HG02938 (cell line): ENCODE results near the gene PGLYRP2.

ENCODE experiments used
- ATAC-seq: cut with Tn5 transposase; IDR thresholded peaks from one replicate; pipeline ENCODE4 v1.9.1; 2021; ENCODE audit warnings: mild to moderate bottlenecking, moderate library complexity; ENCODE audit not compliant: unreplicated experiment

Gene PGLYRP2

DNA sequence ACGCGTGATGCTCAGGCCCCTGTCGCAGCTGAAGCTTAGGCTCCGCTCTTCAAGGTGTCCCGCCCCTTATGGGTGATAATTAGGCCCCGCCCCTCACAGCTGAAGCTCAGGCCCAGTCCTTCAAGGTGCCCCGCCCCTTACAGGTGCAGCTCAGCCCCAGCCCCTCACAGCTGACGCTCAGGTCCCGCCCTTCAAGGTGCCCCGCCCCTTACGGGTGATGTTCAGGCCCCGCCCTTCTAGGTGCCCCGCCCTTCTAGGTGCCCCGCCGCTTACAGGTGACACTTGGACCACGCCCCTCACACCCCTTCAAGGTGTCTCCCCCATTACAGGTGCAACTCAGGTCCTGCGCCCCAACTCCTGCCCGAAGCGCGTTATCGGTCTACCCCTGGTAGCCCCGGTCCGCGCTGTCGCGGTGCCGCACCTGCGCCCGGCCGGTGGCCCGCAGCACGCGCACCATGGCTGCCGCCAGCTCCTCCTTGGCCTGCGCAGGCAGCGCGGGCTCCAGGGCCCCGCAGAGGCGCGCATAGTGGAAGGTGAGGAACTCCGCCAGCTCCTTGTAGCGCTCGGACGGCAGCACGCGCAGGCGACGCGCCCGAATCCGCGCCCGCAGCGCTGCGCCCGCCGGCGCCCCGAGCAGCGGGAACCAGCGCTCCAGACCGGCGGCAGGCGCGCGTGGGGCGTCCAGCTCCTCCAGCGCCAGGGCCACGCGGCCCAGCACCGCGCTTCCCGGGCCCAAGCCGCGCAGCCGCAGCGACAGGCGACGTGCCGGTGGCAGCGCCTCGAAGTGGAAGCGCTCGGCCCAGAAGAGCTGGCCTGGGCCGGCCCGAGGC is 22.2 kb downstream of the PGLYRP2 start:
- ATAC-seq = no peak

DNA sequence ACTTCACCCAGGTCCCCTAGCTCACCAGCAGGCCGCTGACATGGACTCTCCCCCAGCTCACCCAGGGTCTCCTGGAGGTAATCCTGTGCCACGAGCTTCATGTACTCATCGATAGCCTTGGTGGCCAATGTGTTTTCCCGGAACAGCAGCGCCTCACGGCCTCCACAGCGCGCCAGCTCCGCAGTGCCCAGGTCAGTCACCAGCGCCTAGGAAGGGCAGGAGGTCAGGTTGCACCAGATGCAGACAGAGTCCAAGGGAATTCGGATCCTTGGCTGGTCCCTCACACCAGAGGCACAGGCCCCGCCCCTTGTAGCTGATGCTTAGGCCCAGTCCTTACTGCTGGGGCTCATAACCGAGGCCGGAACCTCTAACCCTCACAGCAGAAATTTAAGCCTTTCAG is 22.9 kb downstream of the PGLYRP2 start:
- no peak for ATAC-seq

DNA sequence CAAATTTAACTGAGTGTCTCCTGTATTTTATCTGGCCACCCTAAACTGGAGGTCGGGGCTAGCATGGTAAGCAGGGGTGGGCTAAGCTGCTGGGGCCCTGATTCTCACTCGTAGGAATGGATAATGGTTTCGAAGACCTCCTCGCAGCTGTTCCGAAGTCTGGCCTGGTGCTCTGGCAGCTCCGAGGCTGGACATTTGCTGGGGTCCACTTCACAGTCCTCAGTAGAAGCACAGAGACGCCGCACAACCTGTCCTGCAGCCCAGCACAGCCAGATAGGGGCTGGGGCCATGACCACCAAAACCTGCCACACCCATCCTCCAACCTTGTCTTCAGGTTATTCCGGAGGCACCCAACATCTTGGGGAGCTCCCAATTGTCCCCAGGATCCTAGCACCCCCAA is 23.3 kb downstream of the PGLYRP2 start:
- no peak for ATAC-seq

DNA sequence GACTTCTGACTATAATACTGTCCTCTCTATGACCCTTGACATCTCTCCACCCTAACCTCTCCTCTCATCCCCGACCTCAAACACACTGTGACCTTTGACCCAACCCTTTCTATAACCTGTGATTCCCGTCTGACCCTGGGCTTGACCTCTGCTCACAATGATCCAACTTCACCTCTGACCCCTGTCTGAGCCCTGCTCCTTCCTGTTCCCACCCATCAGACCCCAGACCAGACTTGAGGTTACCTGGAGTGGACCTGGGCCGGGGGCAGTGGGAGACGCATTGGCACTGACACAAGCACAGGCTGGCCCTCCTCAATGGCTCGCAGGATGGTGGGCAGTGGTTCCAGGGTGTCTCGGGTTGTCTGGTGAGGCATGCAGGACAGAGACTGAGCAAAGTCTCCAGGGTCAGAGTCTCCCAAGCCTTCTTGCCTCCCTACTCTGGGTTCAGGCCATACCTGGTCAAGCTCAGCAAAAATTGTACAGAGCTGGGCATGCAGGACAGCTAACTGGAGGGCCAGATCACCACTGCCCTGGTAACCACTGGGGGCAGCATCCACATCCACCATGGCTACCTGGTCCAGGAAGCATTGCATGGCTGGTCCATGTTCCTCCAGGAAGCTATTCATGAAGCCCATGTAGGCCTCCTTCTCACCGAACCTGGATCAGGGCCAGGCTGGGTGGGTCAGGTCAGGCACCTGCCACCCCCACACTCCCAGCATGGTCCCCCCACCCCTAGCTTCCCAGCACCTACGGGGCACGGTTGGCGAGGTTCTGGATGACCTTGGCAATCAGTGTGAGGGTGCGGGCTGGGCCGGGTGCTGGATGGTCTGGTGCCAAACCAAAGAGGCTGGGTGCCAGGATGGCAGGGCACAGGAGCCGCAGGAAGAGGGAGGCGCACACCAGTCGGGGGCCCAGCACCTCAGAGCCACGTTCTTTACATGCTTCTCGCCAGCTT is 25.1 kb downstream of the PGLYRP2 start:
- no peak for ATAC-seq

DNA sequence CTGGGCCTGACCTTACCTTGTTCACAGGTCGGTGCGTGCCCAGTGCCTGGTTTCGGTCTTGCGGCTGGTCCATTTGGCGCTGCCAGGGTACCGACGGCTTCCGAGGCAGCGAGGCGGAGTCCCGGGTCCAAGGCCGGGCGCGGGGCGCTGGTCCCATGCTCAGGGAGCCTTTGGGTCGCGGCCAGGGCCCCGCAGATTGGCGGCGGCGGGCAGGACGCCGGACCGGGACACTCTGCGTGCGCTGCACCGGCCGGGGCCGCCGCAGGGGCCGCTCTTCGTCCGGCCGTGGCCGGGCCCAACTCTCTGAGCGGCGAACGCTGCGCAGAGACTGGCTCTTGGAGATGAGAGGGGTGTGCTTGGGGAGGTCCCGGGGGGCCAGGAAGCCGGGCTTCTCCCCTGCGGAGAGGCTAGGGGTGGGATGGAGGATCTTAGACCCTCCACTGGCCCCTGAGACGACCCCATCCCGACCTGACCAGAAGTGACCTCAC is 26.2 kb downstream of the PGLYRP2 start:
- no peak for ATAC-seq

DNA sequence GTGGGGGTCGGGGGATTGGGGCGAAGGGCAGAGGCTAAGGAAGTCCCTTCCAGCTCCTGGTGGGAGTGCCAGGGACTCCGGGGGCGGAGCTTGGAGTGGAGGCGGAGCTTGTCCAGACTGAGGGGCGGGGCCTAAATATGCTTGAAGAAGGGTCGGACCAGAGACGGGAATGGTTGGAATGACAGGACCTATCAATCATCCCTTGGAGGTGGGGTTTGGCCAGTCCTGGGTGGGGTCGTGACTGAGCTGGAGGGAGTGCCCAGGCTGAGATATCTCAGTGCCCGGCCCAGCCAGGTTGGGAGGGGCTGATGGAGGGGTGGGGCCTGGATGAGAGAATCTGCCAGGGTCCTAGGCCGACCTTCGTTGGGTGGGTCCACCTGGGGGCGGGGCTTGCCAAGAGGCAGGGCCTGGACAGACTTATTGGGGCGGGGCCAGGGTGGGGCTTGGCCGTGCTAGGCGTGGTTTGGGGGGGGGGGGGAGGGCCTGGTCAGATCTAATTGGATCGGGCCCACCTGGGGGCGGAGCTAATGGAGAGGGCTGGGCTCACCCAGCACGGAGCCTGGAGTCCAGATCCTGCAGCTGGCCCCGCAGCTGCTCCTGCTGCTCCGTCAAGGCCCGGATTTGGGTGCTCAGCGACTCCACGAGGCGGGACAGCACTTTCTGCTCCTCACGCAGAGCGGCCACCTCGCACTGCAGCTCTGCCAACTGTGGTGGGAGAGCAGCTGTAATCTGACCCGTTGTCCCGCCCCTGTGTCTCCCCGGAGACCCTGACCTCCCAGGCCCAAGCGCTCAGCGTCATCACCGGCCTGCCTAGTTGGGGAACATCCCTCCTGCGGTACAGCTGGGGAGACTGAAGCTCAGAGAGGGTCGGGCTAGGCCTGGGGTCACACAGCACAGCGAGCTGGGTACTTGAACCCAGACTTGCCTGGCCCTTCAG is 26.9 kb downstream of the PGLYRP2 start:
- no peak for ATAC-seq

DNA sequence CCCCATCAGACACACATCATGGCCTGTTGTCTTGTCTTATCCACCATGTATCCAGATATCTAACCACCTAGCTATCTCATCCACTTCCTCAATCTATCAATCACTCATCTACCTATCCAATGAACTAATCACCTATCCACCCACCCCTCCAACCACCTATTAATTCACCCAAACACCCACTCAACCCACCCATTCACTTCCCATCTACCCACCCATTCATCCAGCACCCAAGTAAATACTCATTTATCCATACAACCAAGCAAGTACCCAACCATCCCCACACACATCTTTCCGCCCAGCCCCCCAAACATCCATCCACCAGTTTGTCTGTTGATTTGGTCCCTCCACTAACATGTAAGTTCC is 28.8 kb downstream of the PGLYRP2 start:
- ATAC-seq = no peak

DNA sequence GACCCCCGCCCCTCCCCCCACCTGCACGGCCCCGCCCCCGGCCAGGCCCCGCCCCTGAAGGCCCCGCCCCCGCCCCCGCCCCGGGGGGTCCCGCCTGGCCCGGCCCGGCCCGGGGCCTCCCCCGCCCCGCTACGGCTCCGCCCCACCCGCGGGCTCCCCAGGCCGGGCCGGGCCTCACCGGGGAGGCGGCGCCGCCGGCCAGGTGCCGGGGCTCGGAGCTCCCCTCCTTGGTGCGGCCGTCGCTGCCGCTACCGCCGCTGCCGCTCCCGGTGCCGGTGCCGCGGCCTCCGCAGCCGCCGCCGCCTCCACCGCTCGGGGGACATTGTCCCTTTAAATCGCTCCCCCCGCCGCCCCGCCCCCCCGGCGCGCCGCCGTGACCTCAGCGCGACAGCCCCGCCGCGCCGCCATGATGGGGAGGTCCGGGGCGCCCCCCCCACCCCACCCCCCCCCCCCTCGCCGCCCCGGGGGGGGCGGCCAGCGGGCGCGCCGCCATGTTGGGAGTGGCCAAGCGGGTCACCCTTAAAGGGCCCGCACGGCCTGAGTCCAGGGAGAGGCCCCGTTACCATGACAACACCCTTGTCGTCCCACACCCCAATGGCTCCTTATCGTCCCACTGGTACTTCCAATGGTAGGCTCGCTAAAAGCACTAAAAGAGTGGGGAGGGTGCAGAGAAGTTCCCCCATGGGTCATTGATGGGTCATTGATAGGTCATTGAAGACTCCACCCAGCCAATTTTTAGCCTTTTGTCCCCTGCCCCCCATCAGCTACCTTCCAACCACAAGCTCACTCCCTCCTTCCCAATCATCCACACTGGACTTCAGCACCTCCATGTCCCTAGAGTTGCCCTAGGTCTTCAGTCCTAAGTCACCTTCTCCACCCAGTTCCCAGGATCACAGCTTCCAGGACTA is 29.4 kb downstream of the PGLYRP2 start, which contains the start of gene WIZ:
WIZ (minus strand) TSS at position 337 of the 908 bp plus-strand sequence. CDS start 1,649 bp downstream, outside the sequence.
- no peak for ATAC-seq

DNA sequence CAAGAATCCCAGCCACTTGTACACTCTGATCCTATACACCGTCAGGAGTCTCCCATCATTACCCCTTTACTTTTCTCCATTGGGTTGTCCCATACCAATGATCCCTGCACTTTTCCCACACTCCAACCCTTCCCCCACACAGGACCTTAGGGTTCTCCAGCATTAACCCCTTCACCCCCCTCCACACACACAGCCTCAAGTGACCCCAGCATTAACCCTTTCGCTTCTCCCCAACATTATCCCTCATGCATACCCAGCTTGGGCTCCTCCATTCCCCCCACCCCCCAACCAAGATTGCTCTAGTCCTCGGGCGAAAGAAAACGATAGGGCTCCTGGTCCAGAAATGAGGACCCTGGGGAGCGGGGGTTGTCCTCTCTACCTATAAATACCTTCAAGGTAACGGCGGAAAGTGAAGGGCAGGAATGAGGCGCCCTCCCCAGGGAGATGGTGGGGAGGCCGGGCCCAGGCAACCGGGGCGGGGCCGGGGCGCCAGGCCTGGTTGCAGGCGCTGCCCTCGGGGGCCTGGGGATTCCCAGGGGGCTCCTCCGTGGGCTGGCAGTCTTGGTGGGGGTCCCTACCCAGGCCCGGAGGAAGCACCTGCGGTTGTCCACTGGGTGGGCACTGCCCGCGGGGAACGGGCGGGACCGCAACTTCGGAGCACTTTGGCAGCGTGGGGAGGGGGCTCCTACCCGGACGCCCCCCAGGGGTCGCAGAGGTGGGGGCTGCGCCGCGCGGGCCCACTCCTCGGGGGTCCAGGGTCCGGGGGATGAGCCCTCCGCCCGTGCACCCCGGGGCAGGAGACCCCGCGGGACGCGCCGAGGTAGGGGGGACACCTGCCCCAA is 30.3 kb downstream of the PGLYRP2 start:
- no peak for ATAC-seq

DNA sequence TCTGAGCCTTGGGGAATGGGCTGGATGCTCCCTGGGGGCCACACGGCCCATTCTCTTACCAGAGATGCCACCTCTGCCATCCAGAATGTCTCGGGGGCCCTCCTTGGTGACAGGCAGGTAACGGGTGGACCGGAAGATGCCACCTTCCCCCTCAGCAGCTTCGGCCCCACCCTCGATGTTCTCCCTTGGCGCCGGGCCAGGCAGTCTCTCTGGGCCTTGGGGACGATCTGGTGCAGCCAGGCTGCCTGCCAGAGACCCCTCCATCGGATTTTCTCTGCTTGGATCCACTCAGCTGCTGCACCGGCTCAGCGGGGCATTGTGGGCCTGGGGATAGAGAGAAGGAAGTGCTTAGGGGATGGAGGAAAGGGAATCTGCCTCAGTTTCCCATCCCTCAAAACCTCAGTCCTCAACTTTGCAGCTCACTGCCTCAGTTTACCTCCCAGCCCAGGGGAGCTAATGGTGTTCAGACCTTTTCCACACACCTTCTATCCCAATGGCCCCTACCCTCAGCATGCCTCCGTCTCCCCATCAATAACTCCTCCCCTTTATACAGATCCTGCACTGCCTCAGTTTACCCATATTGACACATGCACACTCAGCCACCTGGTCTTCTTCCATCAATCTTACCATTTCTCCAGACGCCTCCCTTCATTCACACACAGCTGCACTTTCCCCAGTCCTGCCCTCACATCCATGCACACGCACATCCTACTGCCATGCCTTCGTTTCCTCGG is 31.1 kb downstream of the PGLYRP2 start:
- no peak for ATAC-seq

DNA sequence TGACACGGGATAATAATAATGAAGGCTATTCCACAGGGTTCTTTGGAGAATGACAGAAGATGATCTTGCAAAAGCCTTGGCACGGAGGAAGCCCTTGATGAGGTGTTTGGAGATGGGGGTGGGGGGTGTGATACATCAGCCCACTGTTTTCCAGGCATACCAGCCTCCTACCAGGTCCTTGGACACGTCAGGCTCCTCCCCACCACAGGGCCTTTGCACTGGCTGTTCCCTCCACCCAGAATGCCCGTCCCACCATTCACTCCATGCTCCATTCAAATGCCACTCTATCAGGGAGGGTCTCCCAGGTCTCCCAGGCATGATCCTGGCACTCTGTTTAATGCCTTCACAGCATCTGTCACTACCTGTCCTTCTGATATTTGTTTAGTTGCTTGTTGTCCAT is 32.2 kb downstream of the PGLYRP2 start:
- no peak for ATAC-seq

DNA sequence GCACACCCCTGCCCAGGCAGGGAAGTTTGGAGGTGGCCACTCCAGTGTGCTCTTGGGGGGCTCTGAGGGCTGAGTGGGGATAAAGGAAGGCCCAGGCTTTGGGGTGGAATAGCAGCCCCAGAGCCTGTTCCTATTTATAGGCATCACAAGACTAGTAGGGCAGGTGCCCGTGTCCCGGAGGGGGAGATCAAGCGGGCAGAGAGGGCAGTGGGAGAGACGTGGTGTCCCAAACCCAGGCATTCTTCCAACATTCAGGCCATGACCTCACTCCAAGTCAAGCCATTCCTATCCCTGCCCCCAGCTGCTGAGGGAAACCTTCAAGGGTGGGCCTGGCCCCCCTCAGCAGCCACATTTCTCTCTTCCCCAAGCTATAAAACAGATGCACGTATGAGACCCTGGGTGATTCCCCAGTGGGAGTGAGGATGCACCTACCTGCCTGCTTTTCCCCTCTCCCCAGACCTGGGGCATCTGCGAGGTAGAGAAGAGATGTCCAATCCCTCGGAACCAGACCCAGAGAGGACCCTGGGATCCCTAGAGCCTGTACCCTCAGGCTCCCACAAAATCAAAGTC is 33.4 kb downstream of the PGLYRP2 start:
- ATAC-seq = no peak

DNA sequence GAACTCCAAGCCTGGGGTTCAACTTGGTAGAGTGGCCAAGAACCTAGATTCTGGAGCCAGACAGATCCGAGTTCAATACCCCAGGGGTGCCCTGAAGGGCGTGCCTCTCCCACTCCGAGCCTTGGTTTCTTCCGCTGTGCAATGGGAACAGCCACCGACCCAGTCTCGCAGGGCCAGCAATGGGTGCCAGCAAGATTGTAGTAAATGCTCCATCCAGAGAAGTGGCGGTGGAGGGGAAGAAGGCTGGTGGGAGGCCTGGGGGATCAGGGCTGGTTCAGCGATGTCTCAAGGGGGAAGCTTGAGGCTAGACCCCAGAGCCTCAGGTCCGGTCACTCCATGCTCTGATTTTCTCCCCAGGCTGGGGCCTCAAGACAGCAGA is 34.1 kb downstream of the PGLYRP2 start:
- ATAC-seq = no peak

DNA sequence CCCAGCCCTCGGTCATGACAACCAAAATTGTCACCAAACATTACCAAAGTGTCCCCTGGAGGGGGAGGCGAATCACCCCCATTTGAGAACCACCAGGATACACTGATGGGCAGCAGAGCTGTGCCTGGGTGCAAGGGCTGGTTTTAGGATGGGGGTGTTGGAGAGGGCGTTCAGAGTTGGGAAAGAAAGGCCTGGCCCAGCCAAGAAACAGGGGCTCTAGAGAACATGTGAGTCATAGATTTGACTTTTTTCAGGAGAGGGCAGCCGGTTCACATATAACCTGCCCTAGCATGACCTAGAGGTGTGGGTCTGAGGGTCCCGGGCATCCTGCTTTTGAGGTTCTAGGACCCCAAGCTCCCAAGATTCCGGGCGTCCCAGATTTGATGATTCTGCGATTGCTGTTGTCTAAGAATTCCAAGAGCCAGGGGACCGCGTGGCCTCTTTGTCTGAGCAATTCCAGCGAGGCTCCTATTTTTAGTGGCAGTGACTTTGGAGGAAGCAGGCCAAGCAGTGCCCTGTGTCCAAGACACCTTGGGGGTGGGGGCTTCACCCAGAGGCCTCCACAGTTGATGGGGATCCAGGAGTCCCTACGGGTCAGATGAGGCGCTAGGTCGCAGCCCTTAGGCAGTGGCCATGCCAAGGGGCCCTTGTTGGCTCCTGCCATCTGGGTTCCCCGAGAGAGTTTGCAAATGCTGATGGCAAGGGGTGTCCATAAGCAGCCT is 34.6 kb downstream of the PGLYRP2 start:
- no peak for ATAC-seq

DNA sequence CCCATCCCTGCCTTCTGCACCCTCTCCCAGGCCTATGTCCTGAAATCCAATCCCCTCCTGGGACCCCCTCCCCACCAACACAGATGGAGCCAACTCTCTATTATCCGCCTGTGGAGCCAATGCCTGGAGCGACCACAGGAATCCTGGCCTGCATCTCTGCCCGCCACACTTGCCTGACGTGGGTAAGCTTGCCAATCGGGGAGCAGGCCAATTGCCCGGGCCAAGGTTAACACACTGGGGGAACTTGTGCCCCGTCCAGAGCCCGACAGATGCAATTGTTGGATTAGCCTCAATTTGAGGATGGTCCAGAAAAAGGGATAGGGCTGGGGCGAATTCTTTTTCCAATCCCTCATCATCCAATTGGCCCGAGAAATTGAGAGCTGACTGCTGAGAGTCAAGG is 35.5 kb downstream of the PGLYRP2 start:
- ATAC-seq = no peak

DNA sequence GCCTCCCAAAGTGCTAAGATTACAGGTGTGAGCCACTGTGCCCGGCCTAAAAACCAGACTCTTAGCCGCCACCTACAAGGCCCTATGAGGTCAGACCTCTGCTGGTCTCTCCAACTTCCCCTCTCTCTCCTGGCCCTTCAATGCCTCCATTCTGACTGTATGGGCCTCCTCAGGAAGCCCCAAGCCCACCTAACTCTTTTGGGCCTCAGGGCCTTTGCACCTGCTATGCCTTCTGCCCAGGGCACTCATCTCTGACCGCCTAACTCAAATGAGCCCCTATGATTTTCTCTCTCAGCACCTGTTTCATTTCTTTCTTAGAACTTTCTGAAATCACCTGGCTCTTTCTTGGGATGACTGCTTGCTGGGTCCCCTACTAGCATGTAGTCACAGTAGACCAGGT is 36.0 kb downstream of the PGLYRP2 start:
- no peak for ATAC-seq
